22Rv1 (cell line): ENCODE data around the gene ANO2.

ENCODE experiments used
- ZFX ChIP-seq: fragments of 450-650 bp; IDR thresholded peaks from 2 replicates; pipeline ENCODE4 v1.6.1; 2017; ENCODE audit warnings: antibody characterized with exemption, borderline replicate concordance
- TF ChIP-seq, protein P1 (sequence below): fragments of 450-650 bp; IDR thresholded peaks from 2 replicates; pipeline ENCODE4 v1.5.1; 2017; ENCODE audit warnings: mild to moderate bottlenecking

DNA sequence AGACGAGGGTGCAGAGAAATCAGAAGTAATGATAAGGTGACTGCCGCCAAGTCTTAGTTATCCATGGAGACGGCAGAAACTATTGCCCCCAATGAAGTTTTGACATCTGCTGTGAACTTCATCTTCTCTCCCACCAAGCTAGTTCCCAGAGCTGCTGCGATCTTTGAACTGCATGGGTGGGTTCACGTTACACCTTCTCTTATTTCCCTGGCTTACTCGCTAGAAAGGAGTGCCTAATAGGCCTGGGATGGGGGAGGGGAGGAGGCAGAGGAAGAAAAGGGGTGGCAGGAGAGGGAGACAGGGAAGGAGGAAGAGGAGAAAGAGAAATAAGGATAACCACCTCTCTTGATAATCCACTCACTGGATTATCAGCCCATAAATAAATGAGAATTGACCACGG, 356.0 kb downstream of the ANO2 start:
- TF ChIP-seq, protein P1, sequence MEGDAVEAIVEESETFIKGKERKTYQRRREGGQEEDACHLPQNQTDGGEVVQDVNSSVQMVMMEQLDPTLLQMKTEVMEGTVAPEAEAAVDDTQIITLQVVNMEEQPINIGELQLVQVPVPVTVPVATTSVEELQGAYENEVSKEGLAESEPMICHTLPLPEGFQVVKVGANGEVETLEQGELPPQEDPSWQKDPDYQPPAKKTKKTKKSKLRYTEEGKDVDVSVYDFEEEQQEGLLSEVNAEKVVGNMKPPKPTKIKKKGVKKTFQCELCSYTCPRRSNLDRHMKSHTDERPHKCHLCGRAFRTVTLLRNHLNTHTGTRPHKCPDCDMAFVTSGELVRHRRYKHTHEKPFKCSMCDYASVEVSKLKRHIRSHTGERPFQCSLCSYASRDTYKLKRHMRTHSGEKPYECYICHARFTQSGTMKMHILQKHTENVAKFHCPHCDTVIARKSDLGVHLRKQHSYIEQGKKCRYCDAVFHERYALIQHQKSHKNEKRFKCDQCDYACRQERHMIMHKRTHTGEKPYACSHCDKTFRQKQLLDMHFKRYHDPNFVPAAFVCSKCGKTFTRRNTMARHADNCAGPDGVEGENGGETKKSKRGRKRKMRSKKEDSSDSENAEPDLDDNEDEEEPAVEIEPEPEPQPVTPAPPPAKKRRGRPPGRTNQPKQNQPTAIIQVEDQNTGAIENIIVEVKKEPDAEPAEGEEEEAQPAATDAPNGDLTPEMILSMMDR: no peak
- TF ChIP-seq ZFX: no peak
